Measurements from ENCODE around the gene ASIC5. TPM values are rescaled to one million over a fixed set of nuclear protein-coding genes. Genes with fewer than 3 reads are reported as not detected.
"Not testable (repeated sequence)": the region's sequence is repeated elsewhere in the genome, so short reads cannot be mapped to it uniquely, and the experiment has no call there.

Gene ASIC5
- total RNA-seq, 1 experiment from 2014 or later = not detected

- H2BK15ac ChIP-seq (ENCODE audit: low read depth, low read length) = no peak overlapping the region
- H3K4ac ChIP-seq (ENCODE audit: low read depth, low read length) = no peak overlapping the region
- H3K56ac ChIP-seq (ENCODE audit: insufficient read length, low read depth, low read length) = no peak overlapping the region
- no peak overlapping the region for H3K9ac ChIP-seq (ENCODE audit: extremely low read depth, insufficient read length, low read length)
- no peak overlapping the region for H2BK20ac ChIP-seq (ENCODE audit: low read depth, low read length, poor library complexity, severe bottlenecking)
- no peak overlapping the region for H3K4me2 ChIP-seq (ENCODE audit: insufficient read depth, insufficient read length, low read length)
- no peak overlapping the region for H3K27ac ChIP-seq (ENCODE audit: insufficient read length, low read depth, low read length)
- no peaks in the 10 kb centered on the region for H3K79me2 ChIP-seq (ENCODE audit: insufficient read depth, low read length)
- TF ChIP-seq CTCF (conservative IDR thresholded peaks at IDR 0.05) = no peak
- Mint-ChIP-seq H3K27me3 (ENCODE audit: low read depth) (no peaks in the 10 kb centered on the region), H3K4me3 (no peak overlapping the region; a peak in 1 of 5 replicates), H3K36me3 (ENCODE audit: insufficient read depth in 1 of 3, low read depth in 3 of 3) (peaks cover 5 to 9% (median 7%) of the 10 kb centered on the region in 3 experiments; a peak in 4 of 7 replicates), H3K4me1 (peaks cover 16 to 17% of the 10 kb centered on the region in 2 experiments), H3K27ac (no peak overlapping the region), H3K9me3 (peaks cover 6 to 17% of the 10 kb centered on the region in 2 experiments; a peak in 4 of 5 replicates)
- no CpG with 5 or more reads among the region's 3 CpGs for WGBS (ENCODE audit: extremely low coverage, insufficient read length, low lambda C conversion rate)
- no peak overlapping the region for H3K23ac ChIP-seq (ENCODE audit: insufficient read length, low read depth, low read length)
- H2BK120ac ChIP-seq (ENCODE audit: low read depth, low read length, poor library complexity, severe bottlenecking) = no peak overlapping the region
- H4K20me1 ChIP-seq (ENCODE audit: control insufficient read depth, insufficient read depth, insufficient read length) = no peaks in the 10 kb centered on the region
- H3K9me3 ChIP-seq (ENCODE audit: control insufficient read depth, low read depth, low read length) = no peaks in the 10 kb centered on the region
- no peak for DNase-seq
- H2BK5ac ChIP-seq (ENCODE audit: insufficient read length, low read length) = no peak overlapping the region
- no peak overlapping the region for H2BK12ac ChIP-seq (ENCODE audit: insufficient read length, low read depth, low read length)
- no peak overlapping the region for H3K18ac ChIP-seq (ENCODE audit: insufficient read length, low read depth, low read length)
- peaks cover 4% of the 10 kb centered on the region; the same call in 1 of the 2 replicates for H3K4me1 ChIP-seq (ENCODE audit: insufficient read depth, low read length)
- H3K27me3 ChIP-seq (ENCODE audit: insufficient read depth, low read length) = no peaks in the 10 kb centered on the region
- H4K5ac ChIP-seq (ENCODE audit: insufficient read length, low read depth, low read length) = no peak overlapping the region
- no peak overlapping the region for H2AFZ ChIP-seq (ENCODE audit: low read length)
- no peaks in the 10 kb centered on the region for H3K79me1 ChIP-seq (ENCODE audit: insufficient read depth, low read depth, low read length, poor library complexity, severe bottlenecking)
- H2AK5ac ChIP-seq (ENCODE audit: insufficient read length, low read length) = no peak overlapping the region
- no peaks in the 10 kb centered on the region for H3K23me2 ChIP-seq (ENCODE audit: insufficient read length, low read depth, low read length, poor library complexity, severe bottlenecking)
- no peak overlapping the region for H3K14ac ChIP-seq (ENCODE audit: insufficient read depth, low read length)
- H3T11ph ChIP-seq (ENCODE audit: low read length) = no peak overlapping the region
- no peak overlapping the region for H4K8ac ChIP-seq (replicated peaks; ENCODE audit: insufficient read length, low read depth, low read length)
- H4K91ac ChIP-seq (ENCODE audit: insufficient read length, low read depth, low read length) = no peak overlapping the region
Observed at GRCh38 chr4:155899891-155900290, 33.8 kb upstream of the ASIC5 start.

DNA sequence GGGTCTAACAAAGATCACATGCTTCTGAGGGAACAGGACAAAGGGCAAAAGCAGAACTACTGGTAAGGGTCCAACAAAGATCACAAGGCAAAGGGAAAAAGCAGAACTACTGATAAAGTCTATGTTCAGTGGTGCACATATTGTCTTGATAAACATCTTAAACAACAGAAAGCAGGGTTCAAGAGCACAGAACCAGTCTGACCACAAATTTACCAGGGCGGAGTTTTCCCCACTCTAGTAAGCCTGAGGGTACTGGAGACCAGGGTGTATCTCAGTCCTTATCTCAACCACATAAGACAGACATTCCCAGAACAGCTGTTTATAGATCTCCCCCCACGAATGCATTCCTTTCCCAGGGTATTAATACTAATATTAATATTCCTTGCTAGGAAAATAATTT lies 32.3 kb upstream of the ASIC5 start:
- peaks cover 6 to 17% of the 10 kb centered on the region in 2 experiments; a peak in 4 of 5 replicates for H3K9me3 Mint-ChIP-seq

More for the DNA sequence above, 32.3 kb upstream of the ASIC5 start:
- not testable (repeated sequence) for H3K14ac ChIP-seq (ENCODE audit: insufficient read depth, low read length); H3K23ac ChIP-seq (ENCODE audit: insufficient read length, low read depth, low read length); H4K8ac ChIP-seq (replicated peaks; ENCODE audit: insufficient read length, low read depth, low read length); H3K27ac Mint-ChIP-seq; H4K5ac ChIP-seq (ENCODE audit: insufficient read length, low read depth, low read length); H2BK20ac ChIP-seq (ENCODE audit: low read depth, low read length, poor library complexity, severe bottlenecking); H2BK15ac ChIP-seq (ENCODE audit: low read depth, low read length); H3T11ph ChIP-seq (ENCODE audit: low read length); H3K4me1 ChIP-seq (ENCODE audit: insufficient read depth, low read length); DNase-seq; H3K4me3 Mint-ChIP-seq; H3K27ac ChIP-seq (ENCODE audit: insufficient read length, low read depth, low read length); H2BK120ac ChIP-seq (ENCODE audit: low read depth, low read length, poor library complexity, severe bottlenecking); H3K23me2 ChIP-seq (ENCODE audit: insufficient read length, low read depth, low read length, poor library complexity, severe bottlenecking); H3K27me3 Mint-ChIP-seq (ENCODE audit: low read depth); H4K91ac ChIP-seq (ENCODE audit: insufficient read length, low read depth, low read length); H3K36me3 Mint-ChIP-seq (ENCODE audit: insufficient read depth in 1 of 3, low read depth in 3 of 3); H3K18ac ChIP-seq (ENCODE audit: insufficient read length, low read depth, low read length); H3K4me2 ChIP-seq (ENCODE audit: insufficient read depth, insufficient read length, low read length); H2BK5ac ChIP-seq (ENCODE audit: insufficient read length, low read length); H3K4ac ChIP-seq (ENCODE audit: low read depth, low read length); H4K20me1 ChIP-seq (ENCODE audit: control insufficient read depth, insufficient read depth, insufficient read length); H3K79me2 ChIP-seq (ENCODE audit: insufficient read depth, low read length); H3K9ac ChIP-seq (ENCODE audit: extremely low read depth, insufficient read length, low read length); H3K9me3 ChIP-seq (ENCODE audit: control insufficient read depth, low read depth, low read length); H2AK5ac ChIP-seq (ENCODE audit: insufficient read length, low read length); H3K27me3 ChIP-seq (ENCODE audit: insufficient read depth, low read length); H2BK12ac ChIP-seq (ENCODE audit: insufficient read length, low read depth, low read length); H3K56ac ChIP-seq (ENCODE audit: insufficient read length, low read depth, low read length); H3K79me1 ChIP-seq (ENCODE audit: insufficient read depth, low read depth, low read length, poor library complexity, severe bottlenecking); H2AFZ ChIP-seq (ENCODE audit: low read length)
- no CpG with 5 or more reads among the region's 2 CpGs for WGBS (ENCODE audit: extremely low coverage, insufficient read length, low lambda C conversion rate)
- peaks cover 9 to 11% of the 10 kb centered on the region in 2 experiments; a peak in 3 of 4 replicates for H3K4me1 Mint-ChIP-seq
